ENCODE measurements around the gene CNOT10.

The CNOT10 gene

DNA sequence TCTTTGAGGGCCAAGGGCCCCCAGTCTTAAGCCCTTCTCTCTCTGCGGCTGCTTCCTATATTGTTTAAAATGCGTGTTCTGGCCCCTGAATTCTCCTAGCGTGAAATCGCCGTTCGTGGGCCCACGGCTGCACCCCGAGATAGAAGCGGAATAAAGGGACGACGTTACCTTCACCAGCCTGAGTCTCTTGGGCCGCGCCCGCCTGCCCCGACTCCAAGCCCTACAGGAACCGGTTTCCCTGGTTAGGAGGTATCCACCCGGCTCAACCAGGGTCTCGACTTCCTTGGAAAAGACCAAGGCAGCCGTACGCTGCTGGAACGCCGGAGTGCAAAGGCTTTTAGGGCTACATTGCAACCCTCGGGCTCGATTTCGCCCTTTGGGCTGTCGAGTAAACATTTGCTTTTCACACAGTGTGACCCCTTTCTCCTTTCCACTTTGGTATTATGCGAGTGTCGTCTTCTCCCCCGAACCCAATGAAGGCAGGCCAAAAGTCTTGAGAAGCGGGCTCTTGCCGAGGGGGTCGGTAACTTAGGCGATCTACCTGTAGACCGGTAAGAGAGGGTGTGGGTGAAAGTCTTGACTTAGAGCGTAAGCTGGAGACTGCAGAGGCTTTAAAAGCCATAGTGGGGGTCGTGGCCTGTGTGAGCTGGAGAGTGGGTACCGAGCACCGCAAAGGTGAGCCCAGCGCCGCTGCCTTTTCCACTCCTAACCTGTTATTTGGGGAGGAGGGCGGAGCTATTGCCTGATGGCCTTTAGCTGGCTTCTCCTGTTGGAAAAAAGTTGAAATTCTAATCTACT lies 134.8 kb downstream of the CNOT10 start:
- no peak for DNase-seq

DNA sequence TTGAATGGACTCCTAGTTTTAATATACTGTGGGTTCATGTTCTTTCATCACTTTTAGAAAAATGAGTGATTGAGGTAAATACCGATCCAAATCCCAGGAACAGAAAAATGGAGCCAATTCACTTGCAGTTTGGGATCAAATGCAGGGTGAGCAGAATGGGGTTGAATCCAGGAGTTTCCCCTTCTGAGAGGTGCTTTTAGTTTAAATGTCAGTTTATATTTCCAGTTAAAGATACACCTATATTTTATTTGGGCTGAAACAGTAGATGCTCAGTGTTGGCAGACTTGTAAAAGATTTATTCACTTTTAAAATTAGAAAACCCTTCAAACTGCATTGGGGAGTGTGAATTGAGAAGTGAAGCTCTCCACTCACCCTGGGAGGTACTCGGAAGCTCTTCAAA lies 135.4 kb downstream of the CNOT10 start:
- DNase-seq = no peak

DNA sequence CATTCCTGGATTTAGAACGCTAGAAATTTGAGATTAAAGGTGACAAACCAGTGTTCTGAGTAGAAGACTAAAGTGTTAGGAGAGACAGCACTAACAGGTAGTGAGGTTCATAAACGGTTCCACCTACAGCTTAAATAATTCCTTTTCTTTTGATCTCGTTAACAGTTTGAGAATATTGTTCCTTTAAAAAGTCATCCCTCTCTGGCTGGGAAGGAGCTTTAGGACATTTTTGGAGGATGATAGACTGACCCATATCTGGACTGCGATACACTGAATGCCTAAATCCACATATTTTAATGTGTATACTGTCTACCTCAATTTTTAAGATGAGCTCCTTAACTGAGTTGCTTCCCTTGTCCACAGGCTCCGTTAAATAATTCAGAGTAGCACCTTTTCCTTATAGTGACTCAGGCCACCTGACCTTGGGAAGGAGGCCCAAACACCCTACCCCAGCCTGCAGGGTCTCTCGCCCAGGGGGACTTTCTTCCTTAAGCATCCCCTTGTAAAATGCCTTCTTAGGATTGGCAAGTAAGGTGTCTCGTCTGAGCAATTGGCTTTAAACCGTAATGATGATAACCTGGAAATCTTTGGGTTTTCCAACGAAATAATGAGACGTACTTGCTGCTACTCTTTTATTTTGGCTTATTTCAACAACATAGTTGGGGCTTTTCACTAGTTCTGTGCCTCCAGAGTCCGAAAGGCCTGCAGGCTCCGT lies 136.1 kb downstream of the CNOT10 start:
- DNase-seq = no peak

DNA sequence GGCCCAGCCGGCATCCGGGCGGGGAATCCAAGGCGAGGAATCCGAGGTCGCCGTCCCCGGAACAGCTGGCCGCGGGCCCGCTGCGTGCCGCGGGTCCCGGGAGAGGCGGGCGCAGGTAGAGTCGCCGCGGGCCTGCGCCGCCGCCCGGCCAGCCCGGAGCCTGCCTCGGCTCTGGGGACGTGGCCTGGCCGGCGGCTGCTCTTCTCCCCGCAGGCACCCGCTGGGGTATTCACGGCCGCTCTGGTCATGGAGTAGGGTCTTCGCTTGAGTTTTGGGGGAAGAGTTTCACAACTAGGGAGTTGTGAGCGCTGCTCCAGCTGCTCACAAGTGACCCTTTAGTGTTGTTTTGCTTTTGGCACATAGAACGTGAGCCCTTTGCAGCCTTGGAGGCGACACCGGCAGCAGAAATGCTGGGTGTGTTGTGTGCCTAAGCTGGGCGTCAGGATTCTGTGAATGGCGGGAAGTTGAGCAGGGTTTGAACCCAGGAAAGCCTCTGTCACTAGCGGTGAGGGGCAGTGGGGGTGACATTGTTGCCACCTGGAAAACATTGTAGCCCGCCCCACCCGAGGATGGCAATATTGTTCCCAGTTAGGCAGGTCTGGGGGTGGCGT lies 136.8 kb downstream of the CNOT10 start:
- DNase-seq = no peak

DNA sequence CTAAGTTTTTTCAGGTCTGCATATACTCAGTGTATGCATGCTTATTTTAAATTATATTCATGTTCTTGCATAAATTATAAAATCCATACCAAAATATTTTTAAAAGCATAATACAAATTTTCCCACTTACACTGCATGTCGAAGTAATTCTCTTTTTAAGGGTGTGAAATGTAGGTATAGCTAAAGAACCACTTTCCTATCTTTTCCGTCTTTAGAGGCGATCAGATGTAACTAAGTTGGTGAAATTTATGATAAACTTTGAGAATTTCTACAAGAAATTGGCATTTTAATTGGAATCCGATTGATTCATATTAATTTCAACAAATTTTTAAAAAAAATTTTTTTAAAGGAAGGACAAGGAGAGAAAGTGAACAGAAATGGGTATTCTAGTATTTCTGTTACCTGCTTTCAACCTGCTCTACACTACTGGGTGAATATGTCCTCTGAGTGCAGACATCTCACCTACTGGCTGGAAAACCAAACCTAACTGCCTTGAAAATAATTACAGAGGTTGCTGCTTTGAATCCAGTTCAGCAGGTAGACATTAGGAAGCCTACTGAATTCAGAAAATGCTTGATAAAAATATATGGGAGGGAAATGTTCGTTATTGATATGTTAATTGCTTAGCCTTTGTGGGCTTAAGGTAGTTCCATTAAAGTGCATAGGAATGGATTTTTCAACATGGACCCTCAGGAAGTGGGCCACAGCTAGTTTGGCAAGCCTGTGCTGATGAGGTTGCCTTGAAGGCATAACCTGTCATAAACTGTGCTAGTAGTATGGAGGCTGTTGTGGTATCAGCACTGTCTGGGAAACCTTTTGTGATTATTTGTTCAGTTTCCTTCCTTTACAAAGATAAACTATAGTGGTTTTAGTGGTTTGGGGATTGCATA lies 137.9 kb downstream of the CNOT10 start:
- no peak for DNase-seq

Measured in bone marrow (tissue), 2 donors.